DOHH2 (cell line): ENCODE measurements around the gene PAPPA2.

Experiments used
- H3F3A ChIP-seq: fragments of 200-600 bp; sonication (generic), shearing (Covaris generic); 2 replicates; pipeline ENCODE4 v1.6.0; 2016; ENCODE audit warnings: antibody characterized with exemption, mild to moderate bottlenecking; ENCODE audit not compliant: control insufficient read depth, insufficient read depth
- H3K27ac ChIP-seq: fragments of 200-600 bp; sonication (generic); 2 replicates; pipeline ENCODE4 v1.5.1; 2014; ENCODE audit warnings: low read depth, mild to moderate bottlenecking, low read length, moderate library complexity
- H3K27me3 ChIP-seq: fragments of 200-600 bp; sonication (generic); 2 replicates; pipeline ENCODE4 v1.6.1; 2014; ENCODE audit warnings: mild to moderate bottlenecking, low read length, mixed read lengths; ENCODE audit not compliant: control insufficient read depth
- H3K36me3 ChIP-seq: fragments of 200-600 bp; sonication (generic); 2 replicates; pipeline ENCODE4 v1.6.1; 2014; ENCODE audit warnings: mild to moderate bottlenecking, low read length, moderate library complexity, mixed read lengths; ENCODE audit not compliant: control insufficient read depth
- H3K4me1 ChIP-seq: fragments of 200-600 bp; sonication (generic); 2 replicates; pipeline ENCODE4 v1.6.1; 2014; ENCODE audit warnings: mild to moderate bottlenecking, low read length, mixed read lengths; ENCODE audit not compliant: control insufficient read depth
- H3K4me2 ChIP-seq: fragments of 200-600 bp; sonication (generic); 2 replicates; pipeline ENCODE4 v1.6.0; 2014; ENCODE audit warnings: mild to moderate bottlenecking, low read length, moderate library complexity
- H3K4me3 ChIP-seq: fragments of 200-600 bp; sonication (generic); 2 replicates; pipeline ENCODE4 v1.5.1; 2014; ENCODE audit warnings: mild to moderate bottlenecking, low read length, mixed read lengths
- H3K79me2 ChIP-seq: fragments of 200-600 bp; sonication (generic); 2 replicates; pipeline ENCODE4 v1.6.1; 2014; ENCODE audit warnings: mild to moderate bottlenecking, low read length, mixed read lengths; ENCODE audit not compliant: control insufficient read depth
- H3K9me2 ChIP-seq: fragments of 200-600 bp; sonication (generic); replicated peaks from 2 replicates; pipeline ENCODE4 v1.6.1; 2014; ENCODE audit warnings: mild to moderate bottlenecking, low read length, mixed read lengths; ENCODE audit not compliant: control insufficient read depth
- H3K9me3 ChIP-seq: fragments of 200-600 bp; sonication (generic); 2 replicates; pipeline ENCODE4 v1.6.1; 2014; ENCODE audit warnings: antibody characterized with exemption, low read length, mixed read lengths; ENCODE audit not compliant: control insufficient read depth, insufficient read depth
- H4K20me1 ChIP-seq: fragments of 200-600 bp; sonication (generic); 2 replicates; pipeline ENCODE4 v1.6.0; 2014; ENCODE audit warnings: low read depth, mild to moderate bottlenecking, antibody characterized with exemption, low read length, moderate library complexity; ENCODE audit not compliant: control insufficient read depth, insufficient read depth
- EZH2phosphoT487 ChIP-seq: fragments of 200-600 bp; sonication (generic); IDR thresholded peaks from 2 replicates; pipeline ENCODE4 v1.6.1; 2017; ENCODE audit warnings: borderline replicate concordance, mild to moderate bottlenecking, antibody characterized with exemption, low read length, moderate library complexity, mixed read lengths
- TF ChIP-seq, protein P1 (sequence below): fragments of 200-600 bp; sonication (generic); IDR thresholded peaks from one replicate; pipeline ENCODE4 v1.5.1; 2014; ENCODE audit warnings: antibody characterized with exemption, mild to moderate bottlenecking, low read depth, low read length; ENCODE audit not compliant: poor library complexity, severe bottlenecking

Gene PAPPA2

DNA sequence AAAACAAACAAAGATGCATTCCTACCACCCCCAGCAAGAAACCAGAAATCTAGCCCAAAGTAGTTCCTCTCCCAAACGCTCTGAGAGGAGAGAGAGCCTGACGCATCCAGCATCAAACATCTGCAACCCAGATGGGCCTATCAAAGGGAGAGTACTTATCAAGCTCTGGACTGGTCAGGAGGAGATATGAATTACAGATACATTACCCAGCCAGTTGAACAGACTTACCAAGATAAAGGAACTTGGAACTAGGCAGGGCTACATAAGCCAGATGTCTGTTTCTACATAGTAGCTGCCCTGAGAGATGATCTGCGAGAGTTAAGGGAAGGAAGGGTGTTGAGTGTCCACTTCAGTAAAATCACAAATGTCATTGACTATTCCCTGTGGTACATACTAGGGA lies 138.4 kb downstream of the PAPPA2 start:
- Histone ChIP-seq H3K27ac (no peak overlapping the region), H3K9me2 (no peaks in the 10 kb centered on the region), H4K20me1 (no peaks in the 10 kb centered on the region), H3K4me2 (no peak overlapping the region), H3F3A (no peaks in the 10 kb centered on the region), H3K79me2 (no peaks in the 10 kb centered on the region), H3K36me3 (no peaks in the 10 kb centered on the region), H3K4me3 (no peak overlapping the region), H3K4me1 (no peaks in the 10 kb centered on the region), H3K9me3 (no peaks in the 10 kb centered on the region), H3K27me3 (no peaks in the 10 kb centered on the region)
- no peak for TF ChIP-seq EZH2phosphoT487
- TF ChIP-seq, protein P1, sequence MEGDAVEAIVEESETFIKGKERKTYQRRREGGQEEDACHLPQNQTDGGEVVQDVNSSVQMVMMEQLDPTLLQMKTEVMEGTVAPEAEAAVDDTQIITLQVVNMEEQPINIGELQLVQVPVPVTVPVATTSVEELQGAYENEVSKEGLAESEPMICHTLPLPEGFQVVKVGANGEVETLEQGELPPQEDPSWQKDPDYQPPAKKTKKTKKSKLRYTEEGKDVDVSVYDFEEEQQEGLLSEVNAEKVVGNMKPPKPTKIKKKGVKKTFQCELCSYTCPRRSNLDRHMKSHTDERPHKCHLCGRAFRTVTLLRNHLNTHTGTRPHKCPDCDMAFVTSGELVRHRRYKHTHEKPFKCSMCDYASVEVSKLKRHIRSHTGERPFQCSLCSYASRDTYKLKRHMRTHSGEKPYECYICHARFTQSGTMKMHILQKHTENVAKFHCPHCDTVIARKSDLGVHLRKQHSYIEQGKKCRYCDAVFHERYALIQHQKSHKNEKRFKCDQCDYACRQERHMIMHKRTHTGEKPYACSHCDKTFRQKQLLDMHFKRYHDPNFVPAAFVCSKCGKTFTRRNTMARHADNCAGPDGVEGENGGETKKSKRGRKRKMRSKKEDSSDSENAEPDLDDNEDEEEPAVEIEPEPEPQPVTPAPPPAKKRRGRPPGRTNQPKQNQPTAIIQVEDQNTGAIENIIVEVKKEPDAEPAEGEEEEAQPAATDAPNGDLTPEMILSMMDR = no peak

- Histone ChIP-seq H3K79me2 (no peaks in the 10 kb centered on the region), H3K4me1 (no peaks in the 10 kb centered on the region), H3K27ac (no peak overlapping the region), H3K36me3 (no peaks in the 10 kb centered on the region), H3F3A (no peaks in the 10 kb centered on the region), H4K20me1 (no peaks in the 10 kb centered on the region), H3K9me2 (no peaks in the 10 kb centered on the region), H3K4me3 (no peak overlapping the region), H3K27me3 (no peaks in the 10 kb centered on the region), H3K4me2 (no peak overlapping the region), H3K9me3 (no peaks in the 10 kb centered on the region)
- TF ChIP-seq, protein P1 = no peak
- TF ChIP-seq EZH2phosphoT487 = no peak
Observed at GRCh38 chr1:176602388-176603004, 139.5 kb downstream of the PAPPA2 start.

DNA sequence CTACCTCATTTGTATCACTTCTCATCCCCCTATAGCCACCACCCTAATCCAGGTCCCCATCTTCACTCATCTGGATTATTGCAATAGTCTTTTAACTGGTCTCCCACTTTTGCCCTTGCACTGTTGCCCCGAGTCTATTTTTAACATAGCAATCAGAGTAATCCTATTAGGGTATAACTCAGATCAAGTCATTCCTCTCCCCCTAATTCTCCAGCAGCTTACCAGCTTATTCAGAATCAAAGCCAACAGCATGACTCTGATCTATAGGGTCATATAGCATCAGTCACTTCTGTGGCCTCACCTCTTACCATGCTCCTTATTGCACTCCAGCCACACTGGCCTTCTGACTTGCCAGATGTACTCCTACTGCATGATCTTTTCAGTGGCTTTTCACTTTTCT lies 140.7 kb downstream of the PAPPA2 start:
- H3K4me1 ChIP-seq = no peaks in the 10 kb centered on the region
- TF ChIP-seq, protein P1 = no peak
- no peak for TF ChIP-seq EZH2phosphoT487
- no peak overlapping the region for H3K4me3 ChIP-seq
- H3K79me2 ChIP-seq = no peaks in the 10 kb centered on the region
- H3K36me3 ChIP-seq = no peaks in the 10 kb centered on the region
- H3K4me2 ChIP-seq = no peak overlapping the region
- H3K27me3 ChIP-seq = no peaks in the 10 kb centered on the region
- no peaks in the 10 kb centered on the region for H3F3A ChIP-seq
- H3K27ac ChIP-seq = no peak overlapping the region
- no peaks in the 10 kb centered on the region for H3K9me2 ChIP-seq
- H4K20me1 ChIP-seq = no peaks in the 10 kb centered on the region
- H3K9me3 ChIP-seq = no peaks in the 10 kb centered on the region
